Activated CD4-positive, alpha-beta T cell treated with anti-CD3 and anti-CD28 coated beads, Interleukin-2, amount 50 U/mL, for 48 hours (primary cell): ENCODE measurements around the gene WDR5.

Experiments
- DNase-seq, 2 experiments: peaks; one replicate each; pipeline ENCODE4 v3.0.0-alpha.2; 2020

The WDR5 gene

GRCh38 chr9:134174526-134175290 is 38.8 kb downstream of the WDR5 start:
- no peak for DNase-seq

DNA sequence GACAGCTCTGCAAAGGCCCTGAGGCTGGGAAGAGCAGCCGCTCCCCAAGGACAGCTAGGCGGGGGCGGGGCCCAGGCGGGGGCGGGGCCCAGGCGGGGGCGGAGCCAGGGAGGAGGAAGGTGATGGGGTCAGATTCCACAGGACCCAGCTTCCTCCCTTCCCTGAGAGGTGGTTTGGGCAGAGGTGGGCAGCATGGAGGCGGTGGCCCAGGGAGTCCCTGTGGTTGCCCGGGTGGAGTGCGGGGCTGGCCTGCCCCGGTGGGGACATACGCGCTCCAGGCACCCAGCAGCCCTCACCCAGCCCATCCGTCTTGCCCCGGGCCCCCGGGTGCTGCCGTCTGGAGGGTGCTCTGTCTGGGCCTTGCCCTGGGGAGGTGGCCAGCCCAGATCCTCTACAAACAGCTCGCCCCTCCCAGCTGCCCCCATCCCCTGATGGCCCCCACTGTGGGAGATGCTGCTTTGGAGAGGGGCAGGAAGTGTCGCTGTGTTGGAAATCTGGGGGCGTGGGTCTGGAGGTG is 39.5 kb downstream of the WDR5 start:
- no peak for DNase-seq

GRCh38 chr9:134175808-134176598 is 40.1 kb downstream of the WDR5 start:
- no peak for DNase-seq

- DNase-seq, result no peak
Observed at GRCh38 chr9:134176599-134176968, 40.7 kb downstream of the WDR5 start.

GRCh38 chr9:134177186-134177585 is 41.3 kb downstream of the WDR5 start:
- DNase-seq, result no peak

DNA sequence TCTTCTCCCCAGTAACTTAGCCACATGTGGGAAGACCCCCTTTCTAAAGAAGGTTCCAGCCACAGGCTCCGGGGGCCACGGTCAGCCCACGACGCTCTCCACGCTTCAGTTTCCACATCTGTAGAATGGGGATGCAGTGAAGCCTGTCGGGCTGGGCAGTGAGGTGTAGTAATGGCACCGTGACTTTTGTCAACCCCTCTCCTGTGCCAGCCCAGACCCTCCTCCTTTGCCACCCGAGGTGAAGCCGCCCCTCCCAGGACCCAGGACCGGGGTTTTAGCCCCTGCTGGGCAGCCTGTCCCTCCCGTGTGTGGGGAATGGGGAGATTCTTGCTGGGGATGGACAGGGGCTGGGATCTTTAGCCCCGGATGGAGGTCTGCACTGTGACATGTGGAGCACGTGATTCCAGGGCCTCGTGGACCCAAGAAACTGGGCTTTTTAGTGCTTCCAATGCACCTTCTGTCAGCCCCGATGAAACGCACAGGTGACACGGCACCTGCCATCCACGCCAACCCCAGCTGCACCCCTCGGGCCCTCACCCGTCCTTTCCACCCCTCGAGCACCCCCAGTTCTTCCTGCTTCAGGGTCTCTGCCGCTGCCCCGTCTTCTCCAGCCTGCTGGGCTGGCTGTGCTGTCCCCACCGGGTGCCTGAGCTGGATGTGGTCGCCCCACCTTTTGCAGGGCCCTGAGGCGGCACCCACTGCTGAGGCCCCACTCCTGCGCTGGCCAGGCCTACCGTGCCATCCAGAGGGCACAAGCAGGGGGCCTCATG is 41.9 kb downstream of the WDR5 start:
- no peak for DNase-seq

- no peak for DNase-seq
Observed at GRCh38 chr9:134178394-134178767, 42.5 kb downstream of the WDR5 start.

GRCh38 chr9:134178768-134179551 is 43.1 kb downstream of the WDR5 start:
- DNase-seq, result no peak

DNA sequence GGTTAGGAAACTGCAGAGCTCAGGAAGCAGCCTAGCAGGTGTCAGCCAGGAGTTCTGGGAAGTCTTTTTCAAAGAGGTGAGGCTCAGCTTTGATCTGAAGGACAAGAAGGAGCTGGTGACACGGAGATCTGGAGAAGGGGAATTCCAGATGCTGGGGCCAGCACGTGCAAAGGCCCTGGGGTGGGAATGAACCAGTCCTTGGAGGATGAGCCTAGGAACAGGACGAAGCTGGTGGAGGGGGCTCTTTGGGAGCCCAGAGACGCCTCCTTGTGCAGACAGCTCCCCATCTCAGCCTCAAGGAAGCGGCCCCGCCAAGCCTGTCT is 43.7 kb downstream of the WDR5 start:
- no peak for DNase-seq

- no peak for DNase-seq
Observed at GRCh38 chr9:134179918-134180785, 44.3 kb downstream of the WDR5 start.

DNA sequence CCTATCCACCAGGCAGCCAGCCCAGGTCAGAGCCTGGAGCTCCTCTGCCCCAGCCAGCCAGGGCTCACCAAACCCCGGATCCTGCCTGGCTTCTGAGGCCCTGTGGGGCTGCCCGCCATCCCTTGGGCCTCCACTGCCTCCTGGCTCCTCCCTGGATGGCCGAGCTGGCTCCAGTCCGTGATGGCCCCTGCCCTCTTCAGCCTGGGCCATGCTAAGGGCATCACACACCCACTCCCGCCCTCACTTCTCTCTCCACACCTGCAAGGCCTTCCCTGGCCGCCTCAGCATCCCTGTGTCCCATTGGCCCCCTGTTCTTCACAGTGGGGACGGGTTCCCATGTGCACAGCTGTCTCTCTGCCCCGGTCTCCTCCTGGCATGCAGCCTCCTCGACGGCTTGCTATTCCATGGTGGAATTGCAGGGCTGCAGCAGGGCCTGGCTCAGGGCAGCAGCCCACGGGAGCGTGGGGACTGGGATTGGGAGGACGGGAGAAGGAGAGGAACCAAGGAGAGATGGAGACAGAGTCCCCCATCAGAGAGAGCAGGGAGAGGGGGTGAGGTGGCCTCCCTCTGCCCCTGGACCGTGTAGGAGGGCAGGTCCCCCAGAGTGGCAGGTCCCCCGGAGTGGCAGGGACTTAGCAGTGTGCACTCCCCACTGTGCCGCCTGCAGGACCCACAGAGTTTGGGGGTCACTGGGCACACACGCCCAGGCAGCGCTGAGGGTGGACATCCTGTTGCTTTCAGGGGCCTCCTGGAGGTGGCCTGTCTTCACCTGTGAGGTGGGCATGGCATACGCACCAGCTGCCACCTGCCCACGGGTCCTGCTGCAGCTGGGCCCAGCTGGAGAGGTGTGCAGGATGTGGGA is 45.1 kb downstream of the WDR5 start:
- no peak for DNase-seq

- DNase-seq, result no peak
Observed at GRCh38 chr9:134181648-134182034, 45.8 kb downstream of the WDR5 start.

DNA sequence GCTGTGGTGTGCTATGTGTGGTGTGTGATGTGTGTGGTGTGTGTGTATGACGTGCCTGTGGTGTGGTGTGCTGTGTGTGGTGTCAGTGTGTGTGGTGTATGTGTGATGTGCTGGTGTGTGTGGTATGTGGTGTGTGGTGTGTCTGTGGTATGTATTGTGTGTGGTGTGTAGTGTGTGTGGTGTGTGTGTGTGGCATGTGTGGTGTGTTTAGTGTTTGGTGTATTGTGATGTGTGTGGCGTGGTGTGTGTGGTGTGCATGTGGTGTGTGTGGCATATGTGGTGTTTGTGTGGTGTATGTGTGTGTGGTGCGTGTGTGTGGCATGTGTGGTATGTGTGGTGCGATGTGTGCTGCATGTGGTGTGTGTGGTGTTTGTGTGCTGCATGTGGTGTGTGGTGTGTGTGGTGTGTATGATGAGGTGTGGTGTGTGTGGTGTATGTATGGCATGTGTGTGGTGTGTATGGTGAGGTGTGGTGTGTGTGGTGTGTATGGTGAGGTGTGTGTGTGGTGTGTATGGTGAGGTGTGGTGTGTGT is 46.7 kb downstream of the WDR5 start:
- DNase-seq, result no peak

DNA sequence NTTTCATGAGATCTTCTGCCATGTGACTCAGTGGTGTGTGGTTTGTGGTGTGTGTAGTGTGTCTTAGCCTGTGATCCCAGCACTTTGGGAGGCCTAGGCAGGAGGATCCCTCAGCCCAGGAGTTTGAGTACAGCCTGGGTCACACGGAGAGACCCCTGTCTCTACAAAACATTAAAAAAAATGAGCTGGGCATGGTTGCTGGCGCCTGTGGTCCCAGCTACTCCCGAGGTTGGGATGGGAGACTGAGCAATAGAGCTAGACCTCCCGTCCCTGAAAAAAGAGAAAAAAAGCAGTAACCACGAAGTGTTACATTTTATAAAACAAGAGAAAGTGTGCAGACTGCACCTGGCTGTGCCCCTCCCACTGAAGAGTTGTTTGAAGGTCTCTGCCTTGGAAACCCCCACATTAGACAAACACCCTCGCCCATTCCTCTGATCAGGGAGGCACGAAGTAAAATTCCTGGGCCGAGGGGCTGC is 49.7 kb downstream of the WDR5 start:
- peak; percentile 12 to 31 for DNase-seq

- no peak for DNase-seq
Observed at GRCh38 chr9:134186471-134187109, 50.7 kb downstream of the WDR5 start.

DNA sequence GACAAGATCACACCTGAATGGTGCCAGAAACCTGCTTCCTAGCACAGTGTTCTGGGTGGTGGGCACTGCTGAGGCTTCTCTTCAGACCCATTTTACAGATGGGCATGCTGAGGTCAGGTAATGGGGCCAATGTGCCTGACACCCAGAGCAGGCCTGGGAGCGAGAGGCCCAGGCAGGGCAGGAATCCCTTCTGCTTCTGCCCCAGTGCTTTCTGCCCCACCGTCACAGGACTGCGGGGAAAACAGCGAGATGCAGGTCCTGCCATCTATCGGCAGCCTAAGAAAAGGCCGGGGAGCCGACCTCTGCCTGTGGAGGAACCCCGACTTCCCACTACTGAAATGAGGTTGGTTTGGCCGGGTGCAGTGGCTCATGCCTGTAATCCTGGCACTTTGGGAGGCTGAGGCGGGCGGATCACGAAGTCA is 51.2 kb downstream of the WDR5 start:
- DNase-seq, result no peak

- no peak for DNase-seq
Observed at GRCh38 chr9:134187891-134188385, 52.1 kb downstream of the WDR5 start.

- no peak for DNase-seq
Observed at GRCh38 chr9:134188386-134189144, 52.7 kb downstream of the WDR5 start.

- no peak for DNase-seq
Observed at GRCh38 chr9:134189145-134189469, 53.2 kb downstream of the WDR5 start.
